Ascending aorta (tissue), 2 donors: ENCODE measurements around the gene CPN1. TPM values are rescaled to one million over a fixed set of nuclear protein-coding genes. Genes with fewer than 3 reads are reported as not detected.

Experiments used
- DNase-seq, 2 donors: peaks; one replicate each; pipeline ENCODE4 v3.0.0-alpha.2; 2019; ENCODE audit warnings: low spot score in 2 of 2
- H3K27ac ChIP-seq, 2 donors: fragments of 200-600 bp; sonication (generic); one replicate each; pipeline ENCODE4 v1.5.1; 2016 to 2017; ENCODE audit warnings: mild to moderate bottlenecking in 1 of 2
- H3K27me3 ChIP-seq: fragments of 200-600 bp; sonication (generic); one replicate; pipeline ENCODE4 v1.5.1; 2017
- H3K36me3 ChIP-seq, 2 donors: fragments of 200-600 bp; sonication (generic); one replicate each; pipeline ENCODE4 v1.5.1; 2016
- H3K4me1 ChIP-seq, 2 donors: fragments of 200-600 bp; sonication (generic); one replicate each; pipeline ENCODE4 v1.5.1; 2016 to 2017; ENCODE audit warnings: mild to moderate bottlenecking in 1 of 2
- H3K4me3 ChIP-seq, 2 donors: fragments of 200-600 bp; sonication (generic); one replicate each; pipeline ENCODE4 v1.5.1; 2016 to 2017; ENCODE audit warnings: mild to moderate bottlenecking in 1 of 2
- H3K9me3 ChIP-seq, 2 donors: fragments of 200-600 bp; sonication (generic); one replicate each; pipeline ENCODE4 v1.5.1; 2016
- intact Hi-C: fragments of 100-400 bp; cut with DNase I; formaldehyde crosslinking; loops from one replicate; pipeline ENCODE4 v1.15.1; 2023
- total RNA-seq: library from RNA; depleted of rRNA; stranded (reverse); fragments of >200 nt; gene quantifications from one replicate; pipeline ENCODE4 v1.1.0, GENCODE V29; 2016
- TF ChIP-seq, protein P1 (sequence below), 3 experiments: fragments of 200-600 bp in 2 of 3; fragments of 450-650 bp in 1 of 3; sonication (generic) in 2 of 3; IDR thresholded peaks; one replicate each; pipeline ENCODE4 v1.5.1; 2016 to 2019; ENCODE audit warnings: antibody characterized with exemption in 3 of 3, mild to moderate bottlenecking in 1 of 3, moderate library complexity in 1 of 3

CPN1 gene
- total RNA-seq, 1 donor from 2014 or later: not detected

DNA sequence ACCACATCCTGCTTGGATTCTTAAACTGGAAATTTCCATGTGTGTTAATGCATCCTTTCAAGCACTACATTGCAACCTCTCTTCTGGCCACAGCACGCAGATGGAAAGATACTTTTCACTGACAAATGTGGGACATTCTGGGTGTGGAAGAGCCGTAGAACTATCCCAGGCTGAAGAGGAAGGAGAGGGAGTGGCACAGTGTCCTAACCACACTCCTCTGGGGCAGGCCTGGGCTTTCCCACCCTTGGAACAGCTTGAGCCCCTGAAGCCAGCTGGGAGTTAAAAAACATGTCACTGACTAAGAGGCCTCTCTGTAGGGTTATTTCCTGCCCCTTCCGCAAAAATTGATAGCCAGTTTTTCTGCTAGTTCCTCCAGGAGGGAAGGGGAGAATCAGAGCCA lies 37.9 kb downstream of the CPN1 start:
- Histone ChIP-seq H3K27ac (no peak overlapping the region), H3K27me3 (no peaks in the 10 kb centered on the region), H3K4me3 (no peak overlapping the region), H3K36me3 (no peaks in the 10 kb centered on the region), H3K9me3 (no peaks in the 10 kb centered on the region), H3K4me1 (no peaks in the 10 kb centered on the region)
- intact Hi-C loops: no loop called here
- peak in 1 of 2 donors; percentile 69 for DNase-seq
- TF ChIP-seq, protein P1, sequence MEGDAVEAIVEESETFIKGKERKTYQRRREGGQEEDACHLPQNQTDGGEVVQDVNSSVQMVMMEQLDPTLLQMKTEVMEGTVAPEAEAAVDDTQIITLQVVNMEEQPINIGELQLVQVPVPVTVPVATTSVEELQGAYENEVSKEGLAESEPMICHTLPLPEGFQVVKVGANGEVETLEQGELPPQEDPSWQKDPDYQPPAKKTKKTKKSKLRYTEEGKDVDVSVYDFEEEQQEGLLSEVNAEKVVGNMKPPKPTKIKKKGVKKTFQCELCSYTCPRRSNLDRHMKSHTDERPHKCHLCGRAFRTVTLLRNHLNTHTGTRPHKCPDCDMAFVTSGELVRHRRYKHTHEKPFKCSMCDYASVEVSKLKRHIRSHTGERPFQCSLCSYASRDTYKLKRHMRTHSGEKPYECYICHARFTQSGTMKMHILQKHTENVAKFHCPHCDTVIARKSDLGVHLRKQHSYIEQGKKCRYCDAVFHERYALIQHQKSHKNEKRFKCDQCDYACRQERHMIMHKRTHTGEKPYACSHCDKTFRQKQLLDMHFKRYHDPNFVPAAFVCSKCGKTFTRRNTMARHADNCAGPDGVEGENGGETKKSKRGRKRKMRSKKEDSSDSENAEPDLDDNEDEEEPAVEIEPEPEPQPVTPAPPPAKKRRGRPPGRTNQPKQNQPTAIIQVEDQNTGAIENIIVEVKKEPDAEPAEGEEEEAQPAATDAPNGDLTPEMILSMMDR (IDR thresholded peaks at IDR 0.05): no peak

DNA sequence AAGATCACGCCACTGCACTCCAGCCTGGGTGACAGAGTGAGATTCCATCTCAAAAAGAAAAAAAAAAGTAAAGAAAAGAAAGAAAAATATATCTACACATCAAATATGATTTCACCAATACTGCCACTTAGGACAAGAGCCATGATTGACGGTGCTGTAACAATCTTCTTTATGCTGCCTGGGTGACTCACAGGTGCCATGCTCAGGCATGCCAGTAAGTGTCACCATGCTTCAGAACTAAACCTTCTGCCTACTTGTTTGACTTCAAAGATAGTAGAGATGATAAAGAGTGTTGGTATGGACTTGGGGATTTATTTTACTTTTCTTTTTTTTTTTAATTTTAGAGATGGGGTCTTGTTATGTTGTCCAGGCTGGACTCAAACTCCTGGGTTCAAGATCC lies 38.3 kb downstream of the CPN1 start:
- Histone ChIP-seq H3K4me1 (no peaks in the 10 kb centered on the region), H3K27ac (no peak overlapping the region), H3K27me3 (no peaks in the 10 kb centered on the region), H3K4me3 (no peak overlapping the region), H3K36me3 (no peaks in the 10 kb centered on the region), H3K9me3 (no peaks in the 10 kb centered on the region)
- TF ChIP-seq, protein P1 (IDR thresholded peaks at IDR 0.05): no peak
- no peak for DNase-seq
- intact Hi-C loops: no loop called here

DNA sequence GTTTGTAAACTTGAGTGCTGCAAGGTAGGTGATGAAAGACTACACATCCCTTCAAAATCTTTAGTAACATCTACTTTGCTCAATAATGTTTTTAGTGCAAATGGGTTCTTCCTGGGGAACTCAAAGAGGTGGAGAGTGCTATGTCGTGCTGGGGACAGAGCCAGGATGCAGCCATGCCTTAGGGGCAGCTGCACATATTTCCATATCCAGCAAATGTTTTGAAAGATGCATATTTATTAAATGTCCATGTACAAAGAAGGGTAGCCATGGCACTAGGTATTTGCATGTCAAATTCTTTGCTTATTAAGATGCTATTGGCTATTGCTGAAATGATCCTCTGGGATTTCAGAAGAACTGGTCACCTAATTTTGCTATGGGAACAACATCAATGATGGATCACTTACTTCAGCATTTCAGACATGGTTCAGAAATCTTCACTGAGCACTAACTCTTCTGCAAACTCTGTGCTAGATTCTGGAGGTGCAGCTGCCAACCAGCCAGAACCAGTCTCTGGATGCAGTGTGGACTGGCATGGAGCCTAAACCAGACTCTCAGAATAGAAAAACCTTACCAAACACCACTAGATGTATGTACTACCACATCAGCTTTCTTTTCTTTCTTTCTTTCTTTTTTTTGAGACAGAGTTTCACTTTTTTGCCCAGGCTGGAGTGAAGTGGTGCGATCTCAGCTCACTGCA lies 40.2 kb downstream of the CPN1 start:
- Histone ChIP-seq H3K36me3 (no peaks in the 10 kb centered on the region), H3K27me3 (no peaks in the 10 kb centered on the region), H3K9me3 (no peaks in the 10 kb centered on the region), H3K27ac (no peak overlapping the region), H3K4me3 (no peak overlapping the region), H3K4me1 (no peaks in the 10 kb centered on the region)
- TF ChIP-seq, protein P1 (IDR thresholded peaks at IDR 0.05): no peak
- intact Hi-C loops: no loop called here
- DNase-seq: no peak

DNA sequence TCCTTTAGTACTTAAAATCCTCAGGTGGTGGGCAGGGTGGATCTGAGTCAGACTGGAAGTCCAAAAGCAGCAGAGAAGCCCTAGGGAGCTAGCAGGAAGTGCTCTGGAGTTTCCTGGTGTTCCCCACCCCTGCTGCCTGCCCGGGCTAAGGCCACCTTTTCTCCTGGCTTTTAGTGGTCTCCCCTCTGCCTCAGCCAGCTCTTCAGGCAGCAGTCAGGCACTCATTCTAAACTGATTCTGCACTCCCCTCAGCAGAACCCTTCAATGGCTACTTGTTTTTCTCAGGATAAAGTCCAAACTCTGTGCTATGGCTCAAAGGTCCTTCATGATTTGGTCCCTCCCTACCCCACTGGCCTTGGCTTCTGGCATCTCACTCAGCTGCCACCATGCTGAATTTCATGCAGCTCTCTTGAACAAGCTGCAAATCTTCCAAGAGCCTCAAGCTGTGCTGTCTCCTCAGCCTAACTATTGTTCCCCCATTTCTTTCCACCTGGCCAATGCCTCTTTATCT lies 43.1 kb downstream of the CPN1 start:
- no peak overlapping the region for H3K4me3 ChIP-seq
- no peak overlapping the region for H3K27ac ChIP-seq
- H3K27me3 ChIP-seq: no peaks in the 10 kb centered on the region
- no peak for DNase-seq
- no peaks in the 10 kb centered on the region for H3K36me3 ChIP-seq
- intact Hi-C loops: no loop called here
- H3K9me3 ChIP-seq: no peaks in the 10 kb centered on the region
- no peaks in the 10 kb centered on the region for H3K4me1 ChIP-seq
- TF ChIP-seq, protein P1 (IDR thresholded peaks at IDR 0.05): no peak

DNA sequence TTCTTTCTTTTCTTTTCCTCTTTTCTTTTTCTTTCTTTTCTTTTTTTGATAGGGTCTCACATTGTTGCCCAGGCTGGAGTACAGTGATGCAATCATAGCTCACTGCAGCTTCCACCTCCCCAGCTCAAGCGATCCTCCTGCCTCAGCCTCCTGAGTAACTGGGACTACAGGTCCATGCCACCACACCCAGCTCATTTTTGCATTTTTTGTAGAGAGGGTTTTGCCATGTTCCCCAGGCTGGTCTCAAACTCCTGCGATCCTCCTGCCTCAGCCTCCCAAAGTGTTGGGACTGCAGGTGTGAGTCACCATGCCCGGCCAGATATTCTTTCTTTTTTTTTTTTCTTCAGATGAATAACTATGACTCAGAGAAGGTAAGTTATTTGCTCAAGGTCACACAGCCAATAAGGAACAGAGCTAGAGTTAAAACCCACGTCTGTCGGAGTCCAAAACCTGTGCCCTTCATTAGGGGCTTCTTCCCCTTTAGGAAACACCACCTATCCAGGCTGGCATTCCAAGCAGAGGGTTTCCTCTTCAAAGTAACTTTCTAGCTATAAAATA lies 43.8 kb downstream of the CPN1 start:
- no peaks in the 10 kb centered on the region for H3K36me3 ChIP-seq
- no peak overlapping the region for H3K4me3 ChIP-seq
- no peak overlapping the region for H3K27ac ChIP-seq
- H3K27me3 ChIP-seq: no peaks in the 10 kb centered on the region
- TF ChIP-seq, protein P1 (IDR thresholded peaks at IDR 0.05): no peak
- no peak for DNase-seq
- H3K4me1 ChIP-seq: no peaks in the 10 kb centered on the region
- intact Hi-C loops: no loop called here
- H3K9me3 ChIP-seq: no peaks in the 10 kb centered on the region
